ENCODE data around the gene HNRNPA1. TPM values are rescaled to one million over a fixed set of nuclear protein-coding genes. Genes with fewer than 3 reads are reported as not detected.
A peak's percentile ranks its signal among the peaks of the same experiment; 100 is the strongest.
"Not testable (repeated sequence)": the region's sequence is repeated elsewhere in the genome, so short reads cannot be mapped to it uniquely, and the experiment has no call there.

The HNRNPA1 gene
- total and polyA plus RNA-seq, 2 of the 4 experiments (the other 2 are of a cell fraction) = 747 to 1,409 TPM

DNA sequence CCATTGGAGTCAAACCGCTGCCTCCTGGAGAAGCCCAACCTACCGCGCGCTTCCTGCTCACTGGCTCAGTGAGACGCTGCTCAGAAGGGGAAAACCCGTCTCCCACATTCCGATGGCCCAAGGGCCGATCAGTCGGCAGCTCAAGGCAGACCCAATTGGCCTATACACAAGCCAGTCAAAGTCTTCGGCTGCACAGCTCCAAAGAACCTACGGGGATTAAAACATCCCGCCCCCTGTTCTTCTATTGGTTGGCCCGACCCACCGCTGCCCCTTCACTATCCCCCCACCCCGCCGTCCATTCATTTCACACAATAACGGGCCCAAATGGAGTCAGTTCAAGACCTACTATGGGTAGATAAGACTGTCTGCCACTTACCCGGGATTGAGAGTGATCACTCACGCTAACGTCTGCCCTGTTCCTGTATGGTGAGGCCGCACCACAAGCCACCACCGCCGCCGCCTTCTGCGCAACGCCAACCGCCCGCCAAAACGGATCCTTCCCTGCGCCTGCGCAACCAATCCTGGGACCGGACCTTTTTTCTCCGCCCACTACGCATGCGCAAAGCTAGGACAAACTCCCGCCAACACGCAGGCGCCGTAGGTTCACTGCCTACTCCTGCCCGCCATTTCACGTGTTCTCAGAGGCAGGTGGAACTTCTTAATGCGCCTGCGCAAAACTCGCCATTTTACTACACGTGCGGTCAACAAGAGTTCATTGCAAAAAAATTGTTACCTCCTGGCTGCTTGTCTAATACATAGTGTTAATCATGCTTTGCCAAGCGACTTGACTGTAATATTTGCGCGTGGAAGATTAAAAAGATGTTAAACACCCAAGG is 676 bp upstream of the HNRNPA1 start, which contains the start of gene CBX5 (continued):
- TF ChIP-seq CEBPB (IDR thresholded peaks at IDR 0.05; ENCODE audit: low read depth, low read length) = peak; percentile 25; the same call in 1 of the 2 replicates
- TF ChIP-seq NFE2L2 (IDR thresholded peaks at IDR 0.05; ENCODE audit: low read depth, low read length) = no peak
- no peak for TF ChIP-seq MAFK (IDR thresholded peaks at IDR 0.05; ENCODE audit: low read depth, low read length)

- H4K5ac ChIP-seq (ENCODE audit: low read depth, low read length) = peak overlapping the region; percentile 82
- DNase-seq = not testable (repeated sequence)
- peaks cover 60% of the 10 kb centered on the region for H4K20me1 ChIP-seq (ENCODE audit: insufficient read depth, low read length)
These were observed 724 bp downstream of the HNRNPA1 start for GRCh38 chr12:54281261-54281638.

GRCh38 chr12:54281694-54282093 is 1.2 kb downstream of the HNRNPA1 start:
- H3K18ac ChIP-seq (ENCODE audit: low read depth, low read length); H2BK120ac ChIP-seq (ENCODE audit: low read depth, low read length); H3K4me1 ChIP-seq (ENCODE audit: control insufficient read depth, insufficient read depth, low read length); in situ Hi-C loops (cut with MboI; ENCODE audit: low sequenced_read_pairs); H2BK15ac ChIP-seq (ENCODE audit: low read depth, low read length); BruUV-seq (replicated peaks); intact Hi-C loops (cut with micrococcal nuclease); H3K9me1 ChIP-seq (ENCODE audit: insufficient read depth, low read length); H2AFZ ChIP-seq (replicated peaks; ENCODE audit: low read length, poor library complexity); H2BK5ac ChIP-seq (ENCODE audit: low read depth, low read length, poor library complexity, severe bottlenecking); H3K27ac ChIP-seq (ENCODE audit: insufficient read depth, low read length); H3K9me3 ChIP-seq (ENCODE audit: control insufficient read depth, insufficient read depth, low read length); H4K5ac ChIP-seq (ENCODE audit: low read depth, low read length); dilution Hi-C loops (cut with HindIII; ENCODE audit: low sequenced_read_pairs, unreplicated experiment); H3K27me3 ChIP-seq (ENCODE audit: control insufficient read depth, insufficient read depth, low read length); ATAC-seq (ENCODE audit: low read depth); H2BK20ac ChIP-seq (ENCODE audit: low read depth, low read length); H3K4ac ChIP-seq (ENCODE audit: low read depth, low read length); H2AK9ac ChIP-seq (replicated peaks; ENCODE audit: low read depth, low read length, poor library complexity); H2AK5ac ChIP-seq (ENCODE audit: low read depth, low read length); DNase-seq; CTCF ChIA-PET; H4K91ac ChIP-seq (ENCODE audit: insufficient read depth, low read depth, low read length): not testable (repeated sequence)
- Histone ChIP-seq H3K23ac (ENCODE audit: low read depth, low read length) (peak overlapping the region; percentile 99; the same call in 1 of the 2 replicates), H4K20me1 (ENCODE audit: insufficient read depth, low read length) (peaks cover 65% of the 10 kb centered on the region), H4K8ac (ENCODE audit: low read depth in 2 of 2, low read length in 2 of 2) (0 out of 4 replicates have a peak overlapping the region, but pooled peaks of 1 of the 2 experiments have one; percentile 93), H3K14ac (replicated peaks; ENCODE audit: low read depth, low read length) (0 out of 2 replicates have a peak overlapping the region, but pooled peaks have one; percentile 98), H3K4me2 (ENCODE audit: low read depth, low read length) (peak overlapping the region; percentile 86), H3K36me3 (ENCODE audit: control insufficient read depth, insufficient read depth, low read length) (peaks cover 33% of the 10 kb centered on the region), H3K56ac (ENCODE audit: extremely low read depth, insufficient read depth, low read length) (peak overlapping the region; percentile 97; the same call in 1 of the 2 replicates), H3K79me1 (ENCODE audit: low read depth in 1 of 2, low read length in 2 of 2) (peaks cover 10 to 36% of the 10 kb centered on the region in 2 experiments), H3K9ac (ENCODE audit: low read depth, low read length) (peak overlapping the region; percentile 93; the same call in 1 of the 2 replicates), H3K4me3 (ENCODE audit: insufficient read depth, low read depth, low read length) (peak overlapping the region; percentile 63)
- WGBS, 2 experiments (ENCODE audit: extremely low coverage in 2 of 2, insufficient read length in 1 of 2) = no CpG with 5 or more reads among the region's 4 CpGs
- POLR2A ChIA-PET (ENCODE audit: unreplicated experiment) = interaction anchor here (0.6 to 0.8 kb wide), 3 partner anchors 21 to 1939 kb away, joined by 3 to 4 read pairs (median 3); no protein-coding TSS in a partner anchor

More at GRCh38 chr12:54281261-54281638, 724 bp downstream of the HNRNPA1 start:
- in situ Hi-C loops (cut with MboI; ENCODE audit: low sequenced_read_pairs); H3K9me1 ChIP-seq (ENCODE audit: insufficient read depth, low read length); ATAC-seq (ENCODE audit: low read depth); intact Hi-C loops (cut with micrococcal nuclease); H3K27me3 ChIP-seq (ENCODE audit: control insufficient read depth, insufficient read depth, low read length); H3K9me3 ChIP-seq (ENCODE audit: control insufficient read depth, insufficient read depth, low read length); H2BK15ac ChIP-seq (ENCODE audit: low read depth, low read length); H2BK20ac ChIP-seq (ENCODE audit: low read depth, low read length); BruUV-seq (replicated peaks); dilution Hi-C loops (cut with HindIII; ENCODE audit: low sequenced_read_pairs, unreplicated experiment); H3K4me1 ChIP-seq (ENCODE audit: control insufficient read depth, insufficient read depth, low read length); CTCF ChIA-PET: not testable (repeated sequence)
- H3K4ac ChIP-seq (ENCODE audit: low read depth, low read length) = peak overlapping the region; percentile 96
- peak overlapping the region; percentile 86 for H3K4me2 ChIP-seq (ENCODE audit: low read depth, low read length)
- peak overlapping the region; percentile 66 for H2AFZ ChIP-seq (replicated peaks; ENCODE audit: low read length, poor library complexity)
- H3K9ac ChIP-seq (ENCODE audit: low read depth, low read length) = peak overlapping the region; percentile 93
- H3K14ac ChIP-seq (replicated peaks; ENCODE audit: low read depth, low read length) = peak overlapping the region; percentile 98
- peak overlapping the region; percentile 94 for H4K91ac ChIP-seq (ENCODE audit: insufficient read depth, low read depth, low read length)
- peaks cover 32% of the 10 kb centered on the region for H3K36me3 ChIP-seq (ENCODE audit: control insufficient read depth, insufficient read depth, low read length)
- POLR2A ChIA-PET (ENCODE audit: unreplicated experiment) = interaction anchor here (0.6 to 0.8 kb wide), 3 partner anchors 20 to 1940 kb away, joined by 3 to 4 read pairs (median 3); no protein-coding TSS in a partner anchor
- peak overlapping the region; percentile 24; the same call in 1 of the 2 replicates for H2BK120ac ChIP-seq (ENCODE audit: low read depth, low read length)
- peak overlapping the region; percentile 97 for H3K56ac ChIP-seq (ENCODE audit: extremely low read depth, insufficient read depth, low read length)
- H3K79me1 ChIP-seq (ENCODE audit: low read depth in 1 of 2, low read length in 2 of 2) = peaks cover 6 to 39% of the 10 kb centered on the region in 2 experiments
- H2BK5ac ChIP-seq (ENCODE audit: low read depth, low read length, poor library complexity, severe bottlenecking) = peak overlapping the region; percentile 75
- H3K4me3 ChIP-seq (ENCODE audit: insufficient read depth, low read depth, low read length) = peak overlapping the region; percentile 63
- peak overlapping the region; percentile 82 for H3K27ac ChIP-seq (ENCODE audit: insufficient read depth, low read length)
- H2AK9ac ChIP-seq (replicated peaks; ENCODE audit: low read depth, low read length, poor library complexity) = peak overlapping the region; percentile 99
- WGBS, 2 experiments (ENCODE audit: extremely low coverage in 2 of 2, insufficient read length in 1 of 2) = 0% methylated on average over 4 of the region's 10 CpGs; no CpG with 5 or more reads in 1 of the 2 experiments
- peak overlapping the region; percentile 99 for H3K23ac ChIP-seq (ENCODE audit: low read depth, low read length)
- peak overlapping the region; percentile 93 to 94 for H4K8ac ChIP-seq (ENCODE audit: low read depth in 2 of 2, low read length in 2 of 2)
- peak overlapping the region; percentile 51 for H3K18ac ChIP-seq (ENCODE audit: low read depth, low read length)
- peak overlapping the region; percentile 96 for H2AK5ac ChIP-seq (ENCODE audit: low read depth, low read length)

All from IMR-90 (cell line).